GM18519 (cell line): ENCODE data around the gene TTC28.

ENCODE experiments used
- ATAC-seq: cut with Tn5 transposase; IDR thresholded peaks from one replicate; pipeline ENCODE4 v1.9.1; 2021; ENCODE audit warnings: mild to moderate bottlenecking, moderate library complexity; ENCODE audit not compliant: unreplicated experiment, low FRiP score

Gene TTC28

DNA sequence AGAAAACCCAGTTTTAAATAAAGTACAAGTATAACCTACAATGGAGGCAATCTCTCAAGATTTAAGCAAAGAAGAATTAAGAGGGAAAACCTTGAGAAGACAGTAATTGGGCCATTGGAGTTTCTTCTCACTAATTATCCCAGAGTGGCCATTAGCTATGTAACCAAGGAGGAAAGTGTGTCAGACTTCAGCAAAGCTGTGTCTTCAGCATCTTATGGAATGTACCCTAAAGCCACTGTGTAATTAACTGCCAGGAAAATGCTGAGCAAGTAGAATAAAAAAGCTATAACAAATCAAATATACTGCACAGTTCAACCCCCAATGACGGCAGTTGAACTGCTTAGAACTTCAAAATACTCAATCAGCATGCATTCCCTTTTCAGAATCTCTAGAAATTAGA, 261.6 kb downstream of the TTC28 start:
- no peak for ATAC-seq

DNA sequence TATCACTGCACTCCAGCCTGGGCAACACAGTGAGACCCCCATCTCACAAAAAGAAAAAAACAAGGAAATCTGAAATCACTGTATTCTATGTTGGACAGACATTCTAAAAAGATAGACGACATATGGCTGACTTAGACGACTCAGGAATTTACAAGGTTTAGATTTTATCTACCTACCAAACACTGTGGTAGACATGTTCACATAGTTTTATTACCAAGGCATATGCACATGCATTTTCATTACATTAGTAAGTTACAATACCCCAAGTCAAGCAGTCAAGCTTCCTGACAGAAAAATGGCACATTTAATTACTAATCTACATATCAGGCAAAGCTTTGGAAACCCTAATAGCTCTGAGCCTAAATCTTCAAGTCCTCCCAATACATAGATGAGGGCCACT, 262.2 kb downstream of the TTC28 start:
- ATAC-seq: no peak

DNA sequence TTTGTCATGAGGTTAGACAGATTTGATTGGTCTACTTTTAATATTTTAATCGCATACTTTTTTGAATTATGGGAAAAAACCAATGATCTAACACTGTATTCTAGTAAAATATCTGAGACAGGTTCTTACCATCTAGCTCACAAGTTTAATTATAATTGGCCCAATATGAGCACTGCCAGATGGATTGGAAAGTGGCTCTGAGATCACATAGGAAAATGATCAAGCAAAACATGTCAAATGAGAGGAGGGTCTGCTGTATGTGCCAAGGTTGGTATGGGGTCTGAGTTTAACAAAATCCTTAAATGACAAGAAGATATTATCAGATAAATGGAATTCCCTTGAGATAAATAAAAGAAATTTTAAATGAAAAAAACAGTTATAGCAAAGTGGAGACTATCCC, 264.7 kb downstream of the TTC28 start:
- ATAC-seq: no peak

DNA sequence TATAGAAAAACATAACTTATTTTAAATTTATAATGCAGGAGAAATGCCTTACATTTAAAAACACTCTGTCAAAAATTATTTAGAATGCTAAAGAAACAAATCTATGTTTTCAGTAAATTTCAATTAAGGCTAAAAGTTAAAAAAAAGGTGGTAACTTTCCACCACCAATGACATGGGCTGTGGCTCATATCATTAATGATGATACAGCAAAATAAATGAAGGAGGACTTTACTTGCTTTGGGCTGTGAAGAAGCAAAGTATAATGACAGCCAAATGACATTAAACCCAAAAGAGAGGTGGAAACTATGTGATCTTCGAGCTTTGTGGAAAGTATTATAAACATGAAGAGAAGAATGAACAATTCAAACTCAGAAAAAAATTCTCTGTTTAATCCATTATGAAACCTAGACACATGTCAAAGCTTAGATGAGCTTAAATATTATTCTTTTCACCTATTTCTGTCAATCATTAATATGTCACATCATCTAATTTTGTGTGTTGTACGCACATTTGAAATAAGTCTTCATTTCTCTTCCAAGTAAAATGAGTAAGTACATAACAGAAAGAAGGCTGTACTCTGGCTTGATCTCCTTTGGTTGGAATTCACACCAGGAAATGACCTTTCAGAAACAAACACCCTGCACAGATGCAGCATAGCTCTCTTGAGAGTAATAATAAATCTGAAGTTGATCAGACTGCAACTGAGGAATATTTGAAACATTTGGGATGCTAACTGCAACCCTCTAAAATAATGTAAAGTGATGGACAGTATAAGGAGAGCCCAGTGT, 265.8 kb downstream of the TTC28 start:
- ATAC-seq: no peak

DNA sequence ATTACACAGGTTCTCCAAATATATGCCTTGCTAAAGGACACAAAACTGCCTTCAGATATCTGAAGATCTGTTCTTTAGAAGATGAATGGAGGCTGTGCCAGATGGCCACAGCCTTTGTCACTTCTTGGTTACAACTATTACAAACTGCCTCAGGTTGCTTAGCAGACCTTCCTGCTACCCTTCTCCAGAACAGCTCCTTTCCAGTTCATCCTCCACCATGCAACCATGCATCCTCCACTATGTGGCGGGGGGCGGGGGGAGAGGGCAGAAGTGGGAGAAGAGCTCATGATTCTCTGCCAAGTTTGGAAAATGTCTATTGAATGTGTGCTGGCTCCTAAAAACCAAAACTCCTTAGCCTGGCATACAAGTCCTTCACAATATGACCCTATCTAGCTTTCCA, 267.5 kb downstream of the TTC28 start:
- no peak for ATAC-seq

DNA sequence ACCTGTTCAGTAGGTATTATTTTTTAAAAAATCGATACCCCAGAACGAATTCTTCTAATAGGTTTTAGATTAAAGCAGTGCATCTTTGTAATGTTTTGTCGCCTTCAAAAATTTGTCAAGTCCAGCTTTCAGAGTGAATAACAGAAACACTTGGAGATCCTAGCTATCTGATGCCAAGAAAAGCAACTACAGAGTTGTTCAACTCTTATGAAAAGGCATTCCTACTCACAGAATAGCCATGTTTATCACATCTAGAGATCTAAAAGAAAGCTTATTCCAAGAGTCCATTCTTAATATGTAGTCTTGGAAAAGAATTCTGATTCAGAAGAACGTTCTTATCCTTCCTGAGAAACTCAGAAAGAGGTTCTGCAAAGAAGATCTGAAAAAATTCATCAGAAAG, 268.5 kb downstream of the TTC28 start:
- ATAC-seq: no peak

DNA sequence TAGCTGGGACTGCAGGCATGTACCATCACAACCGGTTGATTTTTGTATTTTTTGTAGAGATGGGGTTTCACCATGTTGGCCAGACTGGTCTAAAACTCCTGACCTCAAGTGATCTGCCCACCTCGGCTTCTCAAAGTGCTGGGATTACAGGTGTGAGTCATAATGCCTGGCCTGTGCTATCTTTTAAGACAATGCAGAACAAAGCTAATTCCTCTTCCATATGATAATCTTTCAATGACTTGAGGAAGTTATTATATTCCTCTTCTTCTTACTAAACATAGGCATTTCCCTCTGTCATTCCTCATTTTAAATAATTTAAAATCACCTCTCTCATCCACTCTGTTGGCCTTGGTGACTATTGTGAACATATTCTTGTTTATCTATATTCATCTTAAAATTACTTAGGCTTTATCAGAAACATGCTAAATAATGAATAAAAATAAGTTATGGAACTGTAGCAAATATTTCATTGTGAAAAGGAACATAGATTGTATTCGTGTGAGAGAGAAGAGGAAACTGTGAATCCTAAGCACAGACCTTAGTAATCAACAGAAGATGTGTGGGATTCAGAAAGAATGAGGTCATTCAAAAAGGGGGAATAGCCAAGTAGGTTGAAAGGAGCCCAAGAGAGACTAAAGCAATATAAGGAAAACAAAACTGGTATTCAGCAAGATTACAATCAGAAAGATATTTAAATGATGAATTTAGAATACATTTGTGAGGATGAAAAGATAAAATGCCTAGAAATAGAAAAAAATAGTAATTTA, 269.4 kb downstream of the TTC28 start:
- no peak for ATAC-seq

DNA sequence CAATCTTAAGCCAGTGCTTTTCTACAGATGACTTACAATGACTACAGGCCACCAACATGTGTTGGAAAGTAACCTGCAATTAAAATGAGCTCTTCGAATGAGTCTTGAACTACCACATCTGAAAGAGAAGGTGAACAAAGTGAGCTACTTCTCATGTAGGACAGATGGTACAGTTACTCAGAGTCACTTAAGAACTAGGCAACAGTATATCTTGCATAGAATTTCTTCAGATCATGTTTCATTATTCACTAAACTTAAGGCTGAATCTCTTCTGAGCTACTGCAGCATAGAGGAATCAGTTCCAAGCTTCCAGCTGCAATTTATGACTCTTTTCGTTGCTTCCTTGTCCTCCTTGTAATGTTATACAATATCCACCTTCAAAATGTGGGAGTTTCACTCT, 270.9 kb downstream of the TTC28 start:
- no peak for ATAC-seq

DNA sequence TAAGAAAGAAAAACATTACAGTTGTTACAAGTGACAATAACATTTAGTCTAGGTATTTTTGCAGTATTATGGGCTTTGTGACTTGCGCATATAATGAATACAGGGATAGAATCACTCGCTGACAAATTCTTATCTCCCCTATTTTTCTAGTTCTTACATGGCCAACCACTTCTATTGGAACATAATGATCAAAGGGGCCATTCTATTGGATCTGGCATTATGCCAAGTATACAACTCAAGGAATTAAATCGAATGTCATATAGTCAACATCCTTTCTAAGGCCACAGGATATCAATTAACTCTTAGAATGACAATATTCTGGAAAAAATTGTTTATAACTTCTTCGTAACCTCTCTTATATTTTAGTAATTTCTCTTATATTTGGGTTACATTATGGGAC, 272.0 kb downstream of the TTC28 start:
- ATAC-seq: no peak

DNA sequence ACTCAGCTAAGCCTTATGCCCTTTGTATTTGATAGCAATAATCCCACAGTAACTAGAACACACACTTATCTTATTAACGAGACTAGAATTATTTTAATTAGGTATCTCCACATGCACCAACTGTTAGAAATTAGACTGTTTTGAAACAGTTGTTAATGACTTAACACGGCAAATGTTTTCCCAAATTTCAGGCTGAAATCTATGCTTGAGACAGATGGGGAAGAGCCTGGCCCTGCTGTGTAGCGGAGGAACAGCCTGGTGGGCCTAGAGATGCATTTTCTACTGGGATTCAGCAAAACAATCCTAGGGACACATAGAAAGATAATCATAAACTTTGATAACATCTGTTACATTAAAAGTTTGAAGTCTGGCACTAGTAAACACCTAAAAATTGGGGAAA, 273.4 kb downstream of the TTC28 start:
- no peak for ATAC-seq

DNA sequence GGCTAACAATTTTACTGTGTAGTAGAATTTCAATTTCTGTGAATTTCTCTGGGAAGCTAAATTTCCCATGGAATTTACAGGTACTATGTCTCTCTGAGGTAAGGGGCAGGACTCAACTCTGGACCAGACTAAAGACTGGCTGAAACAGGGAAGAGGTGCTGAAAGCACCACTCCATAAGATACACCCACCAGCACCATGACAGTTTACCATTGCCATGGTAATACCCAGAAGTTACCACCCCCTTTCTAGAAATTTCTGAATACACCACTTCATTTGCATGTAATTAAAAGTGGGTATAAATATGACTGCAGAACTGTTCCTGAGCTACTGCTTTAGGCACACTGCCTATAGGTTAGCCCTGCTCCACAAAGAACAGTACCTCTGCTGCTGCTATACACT, 274.1 kb downstream of the TTC28 start:
- no peak for ATAC-seq

DNA sequence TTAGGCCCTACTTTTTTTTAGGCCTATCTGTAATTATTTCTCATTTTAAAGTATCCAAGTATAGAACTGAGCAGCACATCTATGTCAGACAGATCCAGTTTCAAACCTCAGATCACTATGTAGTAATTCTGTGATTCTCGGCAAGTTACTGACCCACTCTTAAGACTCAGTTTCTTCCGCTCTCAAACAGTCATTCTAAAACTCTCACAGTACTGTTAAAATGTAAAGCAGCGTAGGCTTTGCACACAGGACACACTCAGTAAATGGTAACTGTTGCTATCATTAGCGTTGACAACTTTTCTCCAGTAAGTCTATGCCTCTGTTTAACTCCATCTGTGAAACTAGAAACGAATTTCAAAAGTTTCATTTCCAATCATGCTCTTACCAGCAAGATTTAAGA, 277.1 kb downstream of the TTC28 start:
- ATAC-seq: no peak

DNA sequence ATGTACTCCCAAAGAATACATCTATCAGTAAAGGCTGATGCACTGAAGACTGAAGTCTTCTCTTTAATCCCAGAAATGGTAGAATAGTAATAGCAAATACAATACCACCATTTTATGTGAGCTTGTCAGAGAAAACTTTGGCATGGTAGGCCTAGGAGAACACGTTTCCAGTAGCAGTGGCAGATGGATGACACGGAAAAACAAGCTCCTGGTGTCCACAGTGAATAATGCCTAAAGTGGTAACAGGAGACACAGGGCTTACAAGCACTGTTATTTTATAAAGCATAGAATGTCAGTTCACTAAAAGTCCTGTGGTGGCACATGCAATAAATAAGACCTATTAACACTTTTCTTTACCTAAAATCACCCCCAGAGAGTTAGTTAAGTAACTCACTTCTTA, 277.6 kb downstream of the TTC28 start:
- ATAC-seq: no peak

DNA sequence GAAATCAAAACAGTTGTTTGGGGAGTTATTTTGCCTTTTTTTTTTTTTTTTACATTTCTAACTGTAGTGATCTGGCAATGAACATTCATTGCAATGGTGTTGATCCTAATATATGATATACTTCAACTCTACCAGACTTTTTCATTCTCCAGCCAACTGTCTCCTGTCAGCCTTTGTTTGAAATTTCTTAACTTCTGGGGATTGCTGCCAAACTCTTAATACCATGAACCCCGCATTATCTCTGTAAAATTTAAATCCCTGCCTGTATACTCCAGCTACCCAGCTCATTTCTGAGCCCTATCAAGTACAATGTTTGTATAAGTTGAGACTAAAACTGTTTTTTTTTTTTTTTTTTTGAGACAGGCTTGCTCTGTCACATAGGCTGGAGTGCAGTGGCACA, 280.7 kb downstream of the TTC28 start:
- ATAC-seq: no peak

DNA sequence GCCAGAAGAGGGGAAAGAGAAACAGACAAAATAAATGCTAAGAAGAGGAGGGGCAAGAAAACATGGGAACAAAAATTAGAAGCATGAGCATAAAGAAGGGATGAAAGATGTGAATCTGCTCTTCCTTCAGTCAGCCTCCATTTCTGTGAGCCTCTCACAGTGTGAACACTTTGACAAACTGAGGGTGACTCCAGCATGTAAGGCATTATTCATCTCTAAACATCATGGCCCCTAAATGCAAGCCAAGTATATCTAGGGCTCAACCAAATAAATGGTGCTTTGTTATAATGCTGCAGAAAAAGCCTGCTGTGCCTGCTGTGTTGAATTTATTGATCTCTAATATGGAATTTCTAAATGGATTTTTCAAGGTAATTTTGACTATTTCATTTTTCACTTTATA, 281.3 kb downstream of the TTC28 start:
- no peak for ATAC-seq

DNA sequence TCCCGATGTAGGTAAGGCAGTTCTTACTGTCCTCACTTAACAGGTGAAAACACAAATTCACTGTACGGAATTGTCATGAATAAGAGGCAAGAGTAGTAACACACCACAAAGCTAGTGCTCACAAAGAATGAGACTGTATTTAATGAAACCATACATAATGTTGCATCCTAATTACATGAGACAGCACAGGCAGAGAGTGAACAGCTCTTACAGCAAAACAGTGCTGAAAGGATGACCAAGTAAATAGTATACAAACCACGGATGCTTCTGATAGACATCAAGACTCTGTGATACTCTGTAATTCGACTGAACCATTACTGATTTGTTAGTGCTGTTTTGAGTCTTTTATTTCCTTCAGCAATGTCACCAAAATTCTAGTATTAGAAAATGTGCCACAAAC, 282.3 kb downstream of the TTC28 start:
- no peak for ATAC-seq

DNA sequence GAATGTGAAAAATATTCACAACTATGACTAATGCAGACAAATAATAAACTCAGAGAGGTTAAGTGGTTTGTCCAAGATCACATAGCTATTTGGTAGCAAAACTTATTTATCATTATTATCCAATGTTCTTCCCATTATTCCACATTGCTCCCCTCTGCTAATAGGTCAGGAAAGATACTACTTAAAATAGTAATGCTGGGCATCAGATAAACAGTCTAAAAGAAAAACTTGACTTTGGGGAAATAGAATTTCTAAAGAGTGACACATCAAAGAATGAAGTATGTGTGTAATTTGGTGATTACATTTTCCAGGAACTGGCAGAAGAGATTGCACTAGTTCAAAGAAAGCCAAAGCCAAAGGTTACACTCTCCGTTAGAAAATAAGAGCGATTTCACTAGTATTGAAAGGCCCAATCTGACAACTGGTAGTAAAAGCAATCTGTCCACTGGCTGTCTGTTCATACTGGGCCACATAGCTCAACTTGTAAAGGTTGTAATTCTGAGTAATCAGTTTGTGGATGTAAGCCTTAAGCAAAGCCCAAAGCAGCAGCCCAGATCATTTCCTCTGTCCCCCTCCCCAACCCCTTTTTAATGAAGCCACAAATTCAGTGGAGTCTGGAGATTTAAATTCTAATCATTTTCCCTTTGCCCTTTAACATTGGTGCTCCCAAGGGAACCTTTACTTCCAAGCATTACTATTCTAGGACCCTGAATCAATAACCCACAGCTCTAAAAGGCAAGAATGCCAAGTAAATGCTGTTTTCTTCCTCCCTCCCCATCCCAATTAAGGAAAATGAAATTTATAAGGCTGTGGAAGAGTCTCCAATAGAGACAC, 283.5 kb downstream of the TTC28 start:
- no peak for ATAC-seq

DNA sequence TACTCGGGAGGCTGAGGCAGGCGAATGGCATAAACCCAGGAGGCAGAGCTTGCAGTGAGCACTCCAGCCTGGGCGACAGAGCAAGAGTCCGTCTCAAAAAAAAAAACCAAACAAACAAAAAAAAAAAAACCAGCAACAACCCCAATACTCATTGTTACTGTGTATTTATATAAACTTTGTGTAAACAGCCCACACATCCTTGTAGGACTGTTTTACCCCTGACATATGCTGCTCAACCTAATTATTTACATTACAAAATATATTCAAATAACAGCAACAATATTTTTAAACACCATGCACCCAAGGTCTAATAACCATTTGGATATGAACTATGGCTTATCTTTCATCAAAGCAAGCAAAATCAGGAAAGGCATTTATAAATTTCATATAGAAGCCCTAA, 284.1 kb downstream of the TTC28 start:
- ATAC-seq: no peak

DNA sequence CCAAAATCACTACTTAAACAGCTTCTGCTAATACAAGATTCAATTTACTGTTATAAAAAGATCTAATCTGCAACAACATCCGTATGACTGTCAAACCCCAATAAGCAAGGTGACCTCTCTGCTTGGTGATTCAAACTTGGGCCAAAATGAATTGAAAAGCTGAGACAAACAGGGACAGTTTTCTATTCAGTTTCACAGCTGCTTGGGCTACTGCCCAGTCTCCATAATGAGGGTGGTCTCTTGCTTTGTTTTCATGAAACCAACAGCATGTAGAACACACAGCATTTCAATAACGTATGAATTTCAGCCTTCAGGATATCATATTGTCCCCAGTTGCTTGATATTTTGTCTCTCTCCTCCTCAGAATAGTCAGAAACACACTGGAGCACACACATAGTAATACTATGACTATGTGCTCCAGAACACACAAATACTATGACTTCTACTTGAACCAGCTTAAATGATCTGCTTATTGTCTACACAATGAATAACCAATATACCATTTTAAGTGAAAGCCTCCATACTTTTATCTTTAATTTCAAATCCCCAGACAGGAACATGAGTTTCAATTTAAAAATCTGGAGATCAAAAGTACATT, 285.0 kb downstream of the TTC28 start:
- ATAC-seq: no peak

DNA sequence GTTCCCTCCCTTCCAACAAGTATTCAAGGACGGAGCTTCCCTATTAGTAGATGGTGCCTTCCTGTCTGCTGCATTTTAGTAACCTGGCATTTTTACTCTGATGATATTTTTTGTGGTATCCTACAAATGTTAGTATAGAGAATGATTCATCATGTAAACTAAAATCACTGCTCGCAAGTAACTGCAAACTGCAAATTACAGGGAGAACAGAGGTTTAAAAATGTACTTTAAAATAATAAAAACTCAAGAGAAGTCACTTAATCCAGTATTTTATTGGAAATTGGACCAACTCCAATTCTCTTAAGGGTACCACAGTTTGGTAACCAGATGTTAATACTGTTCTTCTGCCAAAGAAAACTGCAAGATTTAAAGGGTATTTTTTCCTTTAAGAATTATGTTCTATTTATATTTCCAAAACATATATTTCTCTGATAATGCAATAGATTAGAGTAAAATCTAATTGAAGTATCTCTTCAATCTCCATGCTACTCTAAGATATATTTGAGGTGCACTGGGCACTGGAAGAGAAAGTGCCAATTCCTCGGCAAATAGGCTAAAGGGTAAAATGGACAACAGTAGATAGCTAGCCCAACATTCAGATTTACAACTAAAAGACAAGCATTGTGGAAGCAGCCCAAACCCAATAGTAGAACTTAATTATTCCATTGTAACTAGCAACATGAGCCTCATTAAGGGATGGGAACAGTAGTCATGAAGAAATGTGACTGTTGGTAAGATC, 298.0 kb downstream of the TTC28 start:
- no peak for ATAC-seq
